ENCODE results near the gene SCYL3.
"Not testable (repeated sequence)": the region's sequence is repeated elsewhere in the genome, so short reads cannot be mapped to it uniquely, and the experiment has no call there.

SCYL3 gene

DNA sequence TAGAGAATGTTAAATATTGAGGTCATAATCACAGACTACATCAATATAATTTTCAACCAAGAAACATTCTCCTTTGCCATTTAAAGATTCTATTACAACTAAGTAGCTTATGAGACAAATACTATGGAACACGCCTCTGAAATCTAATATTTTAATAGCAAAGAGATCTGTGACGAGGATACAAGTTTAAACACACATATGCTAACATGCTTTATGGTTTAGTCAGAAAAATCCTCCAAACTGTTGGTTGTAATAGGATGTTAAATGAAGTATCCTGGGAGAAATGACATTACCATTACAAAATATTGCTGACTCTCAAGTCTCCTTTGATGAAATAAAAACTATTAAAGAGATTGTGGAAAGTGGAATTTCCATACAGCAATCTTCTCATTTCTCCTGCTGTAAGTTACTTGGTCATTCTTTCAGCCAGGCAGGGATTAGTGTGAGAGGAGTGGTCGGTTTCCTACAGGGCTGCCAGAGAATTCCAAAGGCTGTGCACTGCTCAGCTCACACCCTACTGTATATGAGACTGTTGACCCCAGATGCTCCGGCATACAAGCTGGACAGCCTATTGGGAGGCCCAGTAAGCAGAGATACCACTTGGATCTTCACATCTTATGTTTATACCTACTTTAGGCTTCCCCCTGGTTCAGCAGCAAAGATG, 26.6 kb downstream of the SCYL3 start:
- TF ChIP-seq, protein P1, sequence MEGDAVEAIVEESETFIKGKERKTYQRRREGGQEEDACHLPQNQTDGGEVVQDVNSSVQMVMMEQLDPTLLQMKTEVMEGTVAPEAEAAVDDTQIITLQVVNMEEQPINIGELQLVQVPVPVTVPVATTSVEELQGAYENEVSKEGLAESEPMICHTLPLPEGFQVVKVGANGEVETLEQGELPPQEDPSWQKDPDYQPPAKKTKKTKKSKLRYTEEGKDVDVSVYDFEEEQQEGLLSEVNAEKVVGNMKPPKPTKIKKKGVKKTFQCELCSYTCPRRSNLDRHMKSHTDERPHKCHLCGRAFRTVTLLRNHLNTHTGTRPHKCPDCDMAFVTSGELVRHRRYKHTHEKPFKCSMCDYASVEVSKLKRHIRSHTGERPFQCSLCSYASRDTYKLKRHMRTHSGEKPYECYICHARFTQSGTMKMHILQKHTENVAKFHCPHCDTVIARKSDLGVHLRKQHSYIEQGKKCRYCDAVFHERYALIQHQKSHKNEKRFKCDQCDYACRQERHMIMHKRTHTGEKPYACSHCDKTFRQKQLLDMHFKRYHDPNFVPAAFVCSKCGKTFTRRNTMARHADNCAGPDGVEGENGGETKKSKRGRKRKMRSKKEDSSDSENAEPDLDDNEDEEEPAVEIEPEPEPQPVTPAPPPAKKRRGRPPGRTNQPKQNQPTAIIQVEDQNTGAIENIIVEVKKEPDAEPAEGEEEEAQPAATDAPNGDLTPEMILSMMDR (IDR thresholded peaks at IDR 0.05; ENCODE audit: extremely low read depth, missing control alignments) = no peak
- DNase-seq (ENCODE audit: low spot score) = no peak

DNA sequence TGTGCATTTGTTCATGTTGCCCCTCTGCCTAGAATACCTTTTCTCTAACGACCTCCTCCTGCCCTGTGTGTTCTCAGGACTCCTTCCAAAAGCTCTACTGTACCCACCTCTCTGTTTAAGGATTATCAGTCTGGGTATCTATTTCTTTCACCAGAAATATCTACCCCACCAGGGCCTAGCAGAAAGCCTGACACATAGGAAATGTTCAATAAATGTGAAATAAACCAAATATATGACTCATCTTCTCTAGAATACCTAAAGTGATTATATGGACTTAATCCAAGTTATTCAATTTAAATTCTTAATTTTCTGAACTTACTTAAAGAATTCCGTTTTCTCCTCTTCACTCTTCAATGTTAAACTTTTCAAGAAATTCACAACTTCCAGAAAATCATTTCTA, 27.1 kb downstream of the SCYL3 start:
- TF ChIP-seq, protein P1 (IDR thresholded peaks at IDR 0.05; ENCODE audit: extremely low read depth, missing control alignments) = no peak
- DNase-seq (ENCODE audit: low spot score) = no peak

DNA sequence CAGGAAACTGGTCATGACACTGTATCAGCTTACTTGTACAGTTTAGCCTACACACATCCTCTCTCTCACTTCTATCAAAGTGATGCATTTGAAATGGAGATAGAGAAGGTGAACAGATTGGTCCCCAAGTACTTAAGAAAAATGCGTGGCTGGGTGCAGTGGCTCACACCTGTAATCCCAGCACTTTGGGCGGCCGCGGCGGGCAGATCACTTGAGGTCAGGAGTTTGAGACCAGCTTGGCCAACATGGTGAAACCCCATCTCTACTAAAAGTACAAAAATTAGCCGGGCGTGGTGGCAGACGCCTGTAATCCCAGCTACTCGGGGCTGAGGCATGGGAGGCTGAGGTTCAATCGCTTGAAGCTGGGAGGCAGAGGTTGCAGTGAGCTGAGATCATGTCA, 29.2 kb downstream of the SCYL3 start:
- DNase-seq (ENCODE audit: low spot score) = not testable (repeated sequence)

DNA sequence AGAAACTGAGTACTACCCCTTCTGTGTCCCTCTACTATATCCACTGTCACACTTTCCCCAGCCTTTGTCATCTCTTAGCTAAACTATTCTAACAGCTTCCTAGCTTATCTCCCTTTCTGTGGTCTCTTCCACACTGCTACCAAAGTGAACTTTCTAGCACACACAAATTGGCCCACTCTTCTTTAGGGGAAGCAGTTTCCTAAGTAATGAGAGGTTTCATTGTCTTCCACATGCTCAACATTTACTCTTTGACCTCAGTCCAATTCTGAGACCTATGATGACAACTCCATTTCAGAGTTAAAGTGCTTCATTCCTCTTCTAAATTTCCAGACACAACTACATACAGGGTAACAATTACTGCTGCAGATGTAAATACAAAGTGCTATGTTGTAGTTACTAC, 32.9 kb downstream of the SCYL3 start:
- no peak for DNase-seq (ENCODE audit: low spot score)
- TF ChIP-seq, protein P1 (IDR thresholded peaks at IDR 0.05; ENCODE audit: extremely low read depth, missing control alignments) = no peak

DNA sequence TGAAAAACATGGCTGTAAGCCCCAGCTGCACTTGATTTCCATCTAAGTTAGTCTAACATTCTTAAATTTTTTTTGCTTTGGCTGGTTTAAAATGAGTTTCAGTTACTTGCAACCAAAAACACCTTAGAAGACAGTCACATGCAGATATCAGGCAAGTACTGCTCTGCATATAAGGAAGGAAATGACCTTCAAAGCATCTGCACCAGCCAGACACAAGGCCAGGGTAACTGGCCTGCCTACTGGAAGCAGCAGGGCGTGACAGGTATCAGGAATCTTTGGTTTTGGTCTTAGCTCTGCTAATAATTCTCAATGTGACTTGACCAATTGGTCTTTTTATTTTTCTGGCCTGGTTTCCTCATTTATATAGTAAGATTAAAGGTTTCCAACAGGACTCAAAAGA, 33.5 kb downstream of the SCYL3 start:
- DNase-seq (ENCODE audit: low spot score) = peak; percentile 18
- TF ChIP-seq, protein P1 (IDR thresholded peaks at IDR 0.05; ENCODE audit: extremely low read depth, missing control alignments) = no peak

DNA sequence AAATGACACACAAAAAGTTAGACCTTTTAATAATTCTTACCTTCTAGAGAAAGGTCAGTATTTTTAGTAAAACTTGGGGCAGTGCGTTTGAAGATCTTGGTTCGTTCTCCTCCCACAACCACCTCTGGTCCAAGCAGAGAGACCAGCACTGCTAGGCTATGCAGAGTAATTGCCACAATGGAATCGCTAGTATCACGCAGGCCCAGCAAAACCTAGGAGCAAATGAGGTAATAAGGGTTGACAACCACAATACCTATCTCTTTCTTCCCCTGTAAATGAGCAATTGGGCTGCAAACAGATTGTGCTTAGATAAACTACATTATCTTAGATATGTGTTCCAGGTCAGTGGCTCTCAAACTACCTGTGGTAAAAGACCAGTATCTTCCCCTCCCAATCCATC, 34.7 kb downstream of the SCYL3 start:
- TF ChIP-seq, protein P1 (IDR thresholded peaks at IDR 0.05; ENCODE audit: extremely low read depth, missing control alignments) = no peak
- no peak for DNase-seq (ENCODE audit: low spot score)

DNA sequence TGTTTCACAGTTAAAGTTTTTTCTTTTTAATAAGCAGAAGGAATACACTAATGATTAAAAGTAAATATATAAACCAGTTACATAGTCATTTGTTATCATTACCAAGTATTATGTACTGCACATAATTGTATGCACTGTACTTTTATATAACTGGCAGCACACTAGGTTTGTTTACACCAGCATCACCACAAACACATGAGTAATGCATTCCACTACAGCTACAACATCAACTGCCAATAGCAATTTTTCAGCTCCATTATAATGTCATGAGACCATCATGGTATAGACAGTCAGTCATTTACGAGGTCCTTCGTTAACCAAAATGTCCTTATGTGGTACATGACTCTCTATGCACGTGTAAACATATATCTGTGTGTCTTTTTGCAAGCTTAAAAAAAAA, 35.2 kb downstream of the SCYL3 start:
- TF ChIP-seq, protein P1 (IDR thresholded peaks at IDR 0.05; ENCODE audit: extremely low read depth, missing control alignments) = no peak
- no peak for DNase-seq (ENCODE audit: low spot score)

DNA sequence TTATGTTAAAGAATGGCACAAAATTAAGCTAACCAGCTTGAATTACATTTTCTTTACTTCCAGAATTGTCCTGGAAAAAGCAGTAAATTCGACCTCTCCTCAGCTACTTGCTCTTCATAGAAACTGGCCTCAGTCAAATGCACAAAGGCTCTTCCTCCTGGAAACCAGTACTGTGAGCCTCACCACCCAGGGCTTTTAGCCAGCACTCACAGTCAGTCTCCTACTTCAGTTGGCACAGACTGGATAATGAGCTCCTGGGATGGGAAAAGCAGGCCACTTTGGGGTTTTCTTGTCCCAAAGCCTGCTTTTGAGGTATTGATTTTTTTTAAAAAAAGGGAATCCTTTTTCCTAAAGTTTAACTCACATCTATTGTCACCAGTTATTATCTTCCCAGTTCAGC, 40.4 kb downstream of the SCYL3 start:
- TF ChIP-seq, protein P1 (IDR thresholded peaks at IDR 0.05; ENCODE audit: extremely low read depth, missing control alignments) = no peak
- no peak for DNase-seq (ENCODE audit: low spot score)
